AG09309 (cell line): Measurements from ENCODE around the gene ANAPC13.

ENCODE experiments used
- DNase-seq: peaks from one replicate; pipeline ENCODE4 v3.0.0-alpha.2; 2010; ENCODE audit warnings: low read depth
- H3K4me3 ChIP-seq: 2 replicates; pipeline ENCODE4 v1.5.1; 2011; ENCODE audit warnings: mild to moderate bottlenecking, low read depth, low read length, moderate library complexity; ENCODE audit not compliant: control insufficient read depth
- TF ChIP-seq, protein P1 (sequence below): IDR thresholded peaks from 2 replicates; pipeline ENCODE4 v1.5.1; 2011; ENCODE audit warnings: mild to moderate bottlenecking, low read depth, low read length, inconsistent platforms; ENCODE audit not compliant: insufficient read depth, control insufficient read depth; ENCODE audit errors: missing control alignments

Gene ANAPC13

DNA sequence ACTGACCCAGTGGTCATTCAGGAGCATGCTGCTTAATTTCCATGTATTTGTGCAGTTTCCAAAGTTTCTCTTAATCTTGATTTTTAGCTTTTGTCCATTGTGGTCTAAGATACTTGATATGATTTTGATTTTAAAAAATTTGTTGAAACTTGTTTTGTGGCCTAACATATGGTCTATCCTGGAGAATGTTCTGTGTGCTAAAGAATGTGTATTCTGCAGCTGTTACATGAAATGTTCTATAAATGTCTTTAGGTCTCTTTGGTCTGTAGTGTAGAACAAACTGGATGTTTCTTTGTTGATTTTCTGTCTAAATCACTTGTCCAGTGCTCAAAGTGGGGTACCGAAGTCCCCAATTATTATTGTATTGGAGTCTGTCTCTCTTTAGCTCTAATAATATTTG is 17.5 kb upstream of the ANAPC13 start:
- H3K4me3 ChIP-seq = no peak overlapping the region
- no peak for DNase-seq
- TF ChIP-seq, protein P1, sequence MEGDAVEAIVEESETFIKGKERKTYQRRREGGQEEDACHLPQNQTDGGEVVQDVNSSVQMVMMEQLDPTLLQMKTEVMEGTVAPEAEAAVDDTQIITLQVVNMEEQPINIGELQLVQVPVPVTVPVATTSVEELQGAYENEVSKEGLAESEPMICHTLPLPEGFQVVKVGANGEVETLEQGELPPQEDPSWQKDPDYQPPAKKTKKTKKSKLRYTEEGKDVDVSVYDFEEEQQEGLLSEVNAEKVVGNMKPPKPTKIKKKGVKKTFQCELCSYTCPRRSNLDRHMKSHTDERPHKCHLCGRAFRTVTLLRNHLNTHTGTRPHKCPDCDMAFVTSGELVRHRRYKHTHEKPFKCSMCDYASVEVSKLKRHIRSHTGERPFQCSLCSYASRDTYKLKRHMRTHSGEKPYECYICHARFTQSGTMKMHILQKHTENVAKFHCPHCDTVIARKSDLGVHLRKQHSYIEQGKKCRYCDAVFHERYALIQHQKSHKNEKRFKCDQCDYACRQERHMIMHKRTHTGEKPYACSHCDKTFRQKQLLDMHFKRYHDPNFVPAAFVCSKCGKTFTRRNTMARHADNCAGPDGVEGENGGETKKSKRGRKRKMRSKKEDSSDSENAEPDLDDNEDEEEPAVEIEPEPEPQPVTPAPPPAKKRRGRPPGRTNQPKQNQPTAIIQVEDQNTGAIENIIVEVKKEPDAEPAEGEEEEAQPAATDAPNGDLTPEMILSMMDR = no peak

DNA sequence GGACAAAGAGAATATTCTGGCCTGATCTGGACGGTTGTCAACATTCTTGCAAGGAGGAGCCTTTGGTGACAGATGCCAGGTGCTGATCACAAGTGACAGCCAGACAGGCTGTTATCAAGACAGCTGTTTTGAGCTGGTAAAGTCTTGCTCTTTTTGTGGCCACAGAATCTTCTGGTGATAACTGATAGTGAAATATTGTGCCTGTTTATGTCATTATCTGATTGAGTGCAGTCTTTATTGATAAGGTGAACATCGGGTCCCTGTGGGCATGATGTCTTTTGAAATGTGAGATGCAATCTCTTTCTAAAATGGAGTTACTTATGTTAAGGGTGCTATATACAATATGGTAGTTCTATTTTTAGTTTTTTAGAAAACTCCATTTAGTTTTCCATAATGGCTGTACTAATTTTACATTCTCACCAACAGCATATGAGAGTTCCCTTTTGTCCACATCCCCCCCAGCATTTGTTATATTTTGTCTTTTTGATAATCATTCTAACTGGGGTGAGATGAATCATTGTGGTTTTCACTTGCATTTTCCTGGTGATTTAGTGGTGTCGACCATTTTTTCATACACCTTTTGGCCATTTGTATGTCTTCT is 10.8 kb upstream of the ANAPC13 start:
- no peak for DNase-seq
- TF ChIP-seq, protein P1 = no peak

DNA sequence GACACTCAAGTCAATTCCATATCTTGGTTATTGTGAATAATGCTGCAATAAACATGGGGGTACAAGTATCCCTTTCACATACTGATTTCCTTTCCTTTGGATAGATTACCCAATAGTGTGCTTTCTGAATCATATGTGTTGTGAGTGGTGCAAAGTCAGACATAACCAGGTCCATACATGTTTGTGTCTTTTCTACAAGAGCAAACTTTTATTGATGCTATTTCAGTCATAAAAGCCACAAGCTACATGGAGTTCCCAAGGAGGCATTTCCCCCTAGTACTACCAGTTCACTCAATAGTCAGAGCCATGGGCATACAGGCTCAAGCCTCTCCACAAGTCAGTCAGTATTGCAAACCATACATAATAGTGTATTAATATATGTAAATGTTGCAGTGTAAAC is 10.2 kb upstream of the ANAPC13 start:
- no peak for DNase-seq
- no peak overlapping the region for H3K4me3 ChIP-seq
- TF ChIP-seq, protein P1 = no peak

More for the DNA sequence above, 10.8 kb upstream of the ANAPC13 start:
- H3K4me3 ChIP-seq = no peak overlapping the region

DNA sequence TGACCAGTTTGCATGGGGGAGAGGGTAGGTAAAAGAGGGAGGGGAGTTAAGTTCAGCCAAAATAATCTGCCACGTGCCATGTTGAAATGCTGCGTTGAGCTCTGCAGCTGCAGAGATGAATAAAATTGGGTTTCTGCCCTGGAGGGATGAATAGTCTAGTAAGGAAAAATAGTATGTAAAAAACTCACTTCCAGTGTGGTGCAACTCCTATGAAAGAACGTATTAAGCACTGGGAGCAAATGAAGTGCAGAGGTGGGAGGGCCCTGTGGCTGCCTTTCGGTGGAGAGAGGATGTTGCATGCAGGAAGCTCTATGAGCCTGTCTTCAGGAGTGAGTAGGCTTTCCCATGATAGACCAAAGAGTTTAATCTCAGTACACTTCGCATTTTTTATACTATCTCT is 8.7 kb upstream of the ANAPC13 start:
- no peak overlapping the region for H3K4me3 ChIP-seq
- no peak for DNase-seq
- TF ChIP-seq, protein P1 = no peak

DNA sequence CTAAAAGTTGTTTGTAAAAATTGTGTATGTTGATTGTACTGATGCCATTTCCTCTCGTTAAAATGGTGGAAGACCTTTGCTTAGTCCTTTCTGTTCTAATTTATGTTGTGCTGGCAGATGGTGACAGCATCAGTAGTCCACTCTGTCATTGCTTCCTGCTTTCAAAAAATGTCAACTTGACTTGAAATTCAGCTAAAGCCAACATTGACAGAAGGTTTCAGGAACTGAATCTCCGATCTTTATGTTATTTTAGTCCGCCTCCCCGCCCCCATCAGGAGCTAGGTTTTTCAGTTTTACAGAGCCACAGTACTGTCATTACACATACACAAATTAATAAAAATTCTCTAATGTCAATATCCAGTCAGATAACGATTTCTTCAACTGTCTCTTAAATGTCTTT is 1.6 kb upstream of the ANAPC13 start:
- no peak overlapping the region for H3K4me3 ChIP-seq
- TF ChIP-seq, protein P1 = no peak
- DNase-seq = no peak

DNA sequence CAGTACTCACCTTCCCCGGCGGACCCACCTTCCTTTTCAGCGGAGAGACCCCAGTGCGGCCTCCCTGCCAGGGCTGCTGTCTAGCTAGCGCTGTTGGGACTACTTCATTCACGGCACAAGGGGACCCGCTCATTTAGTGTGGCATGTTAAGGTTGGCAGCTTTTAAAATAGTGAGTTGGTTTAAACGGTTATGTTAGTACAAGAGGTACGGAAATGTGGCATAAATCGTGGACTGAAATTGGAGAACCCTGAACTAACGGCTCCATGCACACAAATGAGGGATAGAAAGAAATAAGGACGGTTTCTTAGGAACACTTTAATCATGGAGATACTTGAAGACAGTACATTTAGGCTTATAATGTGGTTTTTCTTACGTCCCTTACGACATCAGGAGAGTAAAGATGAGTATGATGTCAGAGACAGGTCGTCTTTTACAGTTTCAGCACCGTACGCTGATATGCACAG is 824 bp upstream of the ANAPC13 start:
- TF ChIP-seq, protein P1 = no peak
- H3K4me3 ChIP-seq = peak overlapping the region; percentile 76
- no peak for DNase-seq
